Neural cell (in vitro differentiated cells): ENCODE results near the gene ARHGEF12. TPM values are rescaled to one million over a fixed set of nuclear protein-coding genes. Genes with fewer than 3 reads are reported as not detected.

ENCODE experiments used
- H2AFZ ChIP-seq: fragments of 200-600, 300-800 bp; sonication (generic), shearing (Covaris generic); 2 replicates; pipeline ENCODE4 v1.6.0; 2014; ENCODE audit warnings: low read depth, mild to moderate bottlenecking, antibody characterized with exemption, low read length, moderate library complexity
- H3F3A ChIP-seq: fragments of 200-600 bp; shearing (Covaris generic); 2 replicates; pipeline ENCODE4 v1.6.1; 2016; ENCODE audit warnings: mild to moderate bottlenecking, moderate library complexity, mixed read lengths, antibody characterized with exemption, low read length; ENCODE audit not compliant: insufficient read depth, poor library complexity, severe bottlenecking
- H3K27ac ChIP-seq: fragments of 200-600, 300-800 bp; sonication (generic), shearing (Covaris generic); 2 replicates; pipeline ENCODE4 v1.5.1; 2014; ENCODE audit warnings: mild to moderate bottlenecking, low read length, moderate library complexity
- H3K27me3 ChIP-seq: fragments of 300-800, 200-600 bp; sonication (generic), shearing (Covaris generic); 2 replicates; pipeline ENCODE4 v1.6.0; 2014; ENCODE audit warnings: mild to moderate bottlenecking, low read depth, low read length, moderate library complexity; ENCODE audit not compliant: insufficient read depth
- H3K36me3 ChIP-seq: fragments of 300-800, 200-600 bp; sonication (generic), shearing (Covaris generic); 2 replicates; pipeline ENCODE4 v1.5.1; 2014; ENCODE audit warnings: mild to moderate bottlenecking, antibody characterized with exemption, low read length, moderate library complexity; ENCODE audit not compliant: insufficient read depth
- H3K4me2 ChIP-seq: fragments of 300-800, 200-600 bp; sonication (generic), shearing (Covaris generic); 2 replicates; pipeline ENCODE4 v1.6.0; 2014; ENCODE audit warnings: mild to moderate bottlenecking, low read length
- H3K4me3 ChIP-seq: fragments of 300-800, 200-600 bp; sonication (generic), shearing (Covaris generic); 2 replicates; pipeline ENCODE4 v1.5.1; 2014; ENCODE audit warnings: mild to moderate bottlenecking, low read length, moderate library complexity
- H3K79me2 ChIP-seq: fragments of 200-600 bp; shearing (Covaris generic); replicated peaks from 2 replicates; pipeline ENCODE4 v1.6.0; 2014; ENCODE audit warnings: mild to moderate bottlenecking, low read length, moderate library complexity; ENCODE audit not compliant: insufficient read depth
- H3K9ac ChIP-seq: fragments of 300-800, 200-600 bp; sonication (generic), shearing (Covaris generic); 2 replicates; pipeline ENCODE4 v1.6.1; 2016; ENCODE audit warnings: mild to moderate bottlenecking, low read length, mixed read lengths
- H3K9me2 ChIP-seq: fragments of 200-600 bp; shearing (Covaris generic); 2 replicates; pipeline ENCODE4 v1.6.1; 2016; ENCODE audit warnings: mild to moderate bottlenecking, low read length, mixed read lengths; ENCODE audit not compliant: insufficient read depth
- H3K9me3 ChIP-seq: fragments of 200-600, 300-800 bp; sonication (generic), shearing (Covaris generic); 2 replicates; pipeline ENCODE4 v1.6.1; 2016; ENCODE audit warnings: mild to moderate bottlenecking, mixed run types, low read length, moderate library complexity, mixed read lengths
- H4K20me1 ChIP-seq: fragments of 200-600 bp; shearing (Covaris generic); 2 replicates; pipeline ENCODE4 v1.6.1; 2016; ENCODE audit warnings: mild to moderate bottlenecking, mixed run types; ENCODE audit not compliant: insufficient read depth
- CTCF ChIP-seq: fragments of 450-650 bp; IDR thresholded peaks from 2 replicates; pipeline ENCODE4 v1.5.1; 2014; ENCODE audit warnings: antibody characterized with exemption, mild to moderate bottlenecking, moderate library complexity; ENCODE audit not compliant: poor library complexity, severe bottlenecking
- EP300 ChIP-seq: fragments of 450-650 bp; conservative IDR thresholded peaks from 2 replicates; pipeline ENCODE4 v1.6.1; 2014; ENCODE audit warnings: antibody characterized with exemption, mild to moderate bottlenecking, moderate library complexity; ENCODE audit not compliant: poor library complexity, severe bottlenecking
- EZH2 ChIP-seq: fragments of 200-600, 300-800 bp; shearing (Covaris generic), sonication (generic); IDR thresholded peaks from 2 replicates; pipeline ENCODE4 v1.6.1; 2014; ENCODE audit warnings: antibody characterized with exemption, low read length, borderline replicate concordance, mild to moderate bottlenecking; ENCODE audit not compliant: insufficient read depth, poor library complexity, severe bottlenecking
- MXI1 ChIP-seq: fragments of 450-650 bp; conservative IDR thresholded peaks from 2 replicates; pipeline ENCODE4 v1.6.1; 2014; ENCODE audit warnings: antibody characterized with exemption, mild to moderate bottlenecking; ENCODE audit not compliant: poor library complexity, severe bottlenecking
- POLR2AphosphoS5 ChIP-seq: IDR thresholded peaks from 2 replicates; pipeline ENCODE4 v1.6.1; 2012
- RAD21 ChIP-seq: fragments of 450-650 bp; conservative IDR thresholded peaks from 2 replicates; pipeline ENCODE4 v1.6.1; 2014; ENCODE audit warnings: antibody characterized with exemption, mild to moderate bottlenecking, moderate library complexity
- REST ChIP-seq: IDR thresholded peaks from 2 replicates; pipeline ENCODE4 v1.6.1; 2012; ENCODE audit warnings: borderline replicate concordance
- SMC3 ChIP-seq: fragments of 450-650 bp; conservative IDR thresholded peaks from 2 replicates; pipeline ENCODE4 v1.6.1; 2014; ENCODE audit warnings: antibody characterized with exemption, mild to moderate bottlenecking, moderate library complexity; ENCODE audit not compliant: poor library complexity
- TAF1 ChIP-seq: IDR thresholded peaks from 2 replicates; pipeline ENCODE4 v1.6.1; 2012; ENCODE audit warnings: low read depth
- polyA plus RNA-seq: library from polyadenylated mRNA; depleted of rRNA; stranded (reverse); fragments of >200 nt; gene quantifications from 2 replicates; pipeline ENCODE4 v1.2.3, GENCODE V29; 2014

ARHGEF12 gene
- polyA plus RNA-seq, 1 donor from 2014 or later = 93.4 TPM

- Histone ChIP-seq H3K36me3 (peaks cover 11% of the 10 kb centered on the region), H3K9me2 (no peaks in the 10 kb centered on the region), H3K27ac (no peak overlapping the region), H4K20me1 (no peaks in the 10 kb centered on the region), H3K79me2 (no peaks in the 10 kb centered on the region), H3K4me2 (no peak overlapping the region), H3F3A (no peaks in the 10 kb centered on the region), H2AFZ (no peak overlapping the region), H3K27me3 (no peaks in the 10 kb centered on the region), H3K9ac (no peak overlapping the region), H3K4me3 (no peak overlapping the region), H3K9me3 (no peaks in the 10 kb centered on the region)
- TF ChIP-seq POLR2AphosphoS5 = no peak
- TF ChIP-seq SMC3 = no peak
- no peak for TF ChIP-seq REST
- no peak for TF ChIP-seq EZH2
- TF ChIP-seq TAF1 = no peak
- TF ChIP-seq RAD21 = no peak
- TF ChIP-seq EP300 = no peak
- no peak for TF ChIP-seq MXI1
- no peak for TF ChIP-seq CTCF
Observed at GRCh38 chr11:120431633-120432032, 95.4 kb downstream of the ARHGEF12 start.

- Histone ChIP-seq H3K27ac (no peak overlapping the region), H3K9me3 (no peaks in the 10 kb centered on the region), H3K4me3 (no peak overlapping the region), H3K4me2 (no peak overlapping the region), H3F3A (no peaks in the 10 kb centered on the region), H2AFZ (no peak overlapping the region), H3K79me2 (no peaks in the 10 kb centered on the region), H4K20me1 (no peaks in the 10 kb centered on the region), H3K27me3 (no peaks in the 10 kb centered on the region), H3K36me3 (peaks cover 11% of the 10 kb centered on the region), H3K9ac (no peak overlapping the region), H3K9me2 (no peaks in the 10 kb centered on the region)
- TF ChIP-seq EP300 = no peak
- TF ChIP-seq SMC3 = no peak
- no peak for TF ChIP-seq MXI1
- no peak for TF ChIP-seq EZH2
- no peak for TF ChIP-seq CTCF
- TF ChIP-seq POLR2AphosphoS5 = no peak
- no peak for TF ChIP-seq REST
- TF ChIP-seq RAD21 = no peak
- TF ChIP-seq TAF1 = no peak
Observed at GRCh38 chr11:120432056-120433018, 96.1 kb downstream of the ARHGEF12 start.
